Measurements from ENCODE around the gene PYGO1.
"Not testable (repeated sequence)": the region's sequence is repeated elsewhere in the genome, so short reads cannot be mapped to it uniquely, and the experiment has no call there.

PYGO1 gene

GRCh38 chr15:55588070-55588814 is at the start of gene PYGO1:
Gene PYGO1 (minus strand): TSS chr15:55588345. CDS start chr15:55587883, 462 bp downstream.
- peak; percentile 3 to 24 for DNase-seq (ENCODE audit: low read depth in 2 of 2)

- DNase-seq (ENCODE audit: low read depth in 2 of 2) = no peak
Measured at GRCh38 chr15:55637086-55637485, 48.9 kb upstream of the PYGO1 start.

- DNase-seq (ENCODE audit: low read depth in 2 of 2) = no peak
Measured at GRCh38 chr15:55633731-55634130, 45.6 kb upstream of the PYGO1 start.

GRCh38 chr15:55632434-55632833 is 44.3 kb upstream of the PYGO1 start:
- no peak for DNase-seq (ENCODE audit: low read depth in 2 of 2)

- DNase-seq (ENCODE audit: low read depth in 2 of 2) = no peak
Measured at GRCh38 chr15:55630858-55631257, 42.7 kb upstream of the PYGO1 start.

GRCh38 chr15:55628369-55628730 is 40.2 kb upstream of the PYGO1 start:
- DNase-seq (ENCODE audit: low read depth in 2 of 2) = no peak

- DNase-seq (ENCODE audit: low read depth in 2 of 2) = no peak
Measured at GRCh38 chr15:55627730-55628368, 39.7 kb upstream of the PYGO1 start.

- DNase-seq (ENCODE audit: low read depth in 2 of 2) = no peak
Measured at GRCh38 chr15:55619783-55620182, 31.6 kb upstream of the PYGO1 start.

- no peak for DNase-seq (ENCODE audit: low read depth in 2 of 2)
Measured at GRCh38 chr15:55618387-55618786, 30.2 kb upstream of the PYGO1 start.

GRCh38 chr15:55615445-55615844 is 27.3 kb upstream of the PYGO1 start:
- DNase-seq (ENCODE audit: low read depth in 2 of 2) = no peak

- DNase-seq (ENCODE audit: low read depth in 2 of 2) = no peak
Measured at GRCh38 chr15:55613727-55614126, 25.6 kb upstream of the PYGO1 start.

GRCh38 chr15:55606214-55606613 is 18.1 kb upstream of the PYGO1 start:
- no peak for DNase-seq (ENCODE audit: low read depth in 2 of 2)

- DNase-seq (ENCODE audit: low read depth in 2 of 2) = no peak
Measured at GRCh38 chr15:55601374-55601773, 13.2 kb upstream of the PYGO1 start.

GRCh38 chr15:55599439-55599838 is 11.3 kb upstream of the PYGO1 start:
- no peak for DNase-seq (ENCODE audit: low read depth in 2 of 2)

- DNase-seq (ENCODE audit: low read depth in 2 of 2) = not testable (repeated sequence)
Measured at GRCh38 chr15:55593019-55593418, 4.9 kb upstream of the PYGO1 start.

GRCh38 chr15:55590788-55591187 is 2.6 kb upstream of the PYGO1 start:
- no peak for DNase-seq (ENCODE audit: low read depth in 2 of 2)

GRCh38 chr15:55589287-55589686 is 1.1 kb upstream of the PYGO1 start:
- DNase-seq (ENCODE audit: low read depth in 2 of 2) = no peak

GRCh38 chr15:55588815-55589115 is 620 bp upstream of the PYGO1 start:
- no peak for DNase-seq (ENCODE audit: low read depth in 2 of 2)

- peak in 1 of 2 donors; percentile 1 for DNase-seq (ENCODE audit: low read depth in 2 of 2)
Measured at GRCh38 chr15:55587321-55588069, 650 bp downstream of the PYGO1 start.

GRCh38 chr15:55586808-55587207 is 1.3 kb downstream of the PYGO1 start:
- DNase-seq (ENCODE audit: low read depth in 2 of 2) = no peak

- no peak for DNase-seq (ENCODE audit: low read depth in 2 of 2)
Measured at GRCh38 chr15:55576943-55577342, 11.2 kb downstream of the PYGO1 start.

- DNase-seq (ENCODE audit: low read depth in 2 of 2) = no peak
Measured at GRCh38 chr15:55574096-55574495, 14.0 kb downstream of the PYGO1 start.

GRCh38 chr15:55573224-55573623 is 14.9 kb downstream of the PYGO1 start:
- DNase-seq (ENCODE audit: low read depth in 2 of 2) = no peak
